Activated CD8-positive, alpha-beta memory T cell treated with anti-CD3 and anti-CD28 coated beads for 24 hours (primary cell): ENCODE data around the gene AHNAK.
"Not testable (repeated sequence)": the region's sequence is repeated elsewhere in the genome, so short reads cannot be mapped to it uniquely, and the experiment has no call there.

ENCODE experiments used
- DNase-seq: peaks from one replicate; pipeline ENCODE4 v3.0.0-alpha.2; 2020

Gene AHNAK

DNA sequence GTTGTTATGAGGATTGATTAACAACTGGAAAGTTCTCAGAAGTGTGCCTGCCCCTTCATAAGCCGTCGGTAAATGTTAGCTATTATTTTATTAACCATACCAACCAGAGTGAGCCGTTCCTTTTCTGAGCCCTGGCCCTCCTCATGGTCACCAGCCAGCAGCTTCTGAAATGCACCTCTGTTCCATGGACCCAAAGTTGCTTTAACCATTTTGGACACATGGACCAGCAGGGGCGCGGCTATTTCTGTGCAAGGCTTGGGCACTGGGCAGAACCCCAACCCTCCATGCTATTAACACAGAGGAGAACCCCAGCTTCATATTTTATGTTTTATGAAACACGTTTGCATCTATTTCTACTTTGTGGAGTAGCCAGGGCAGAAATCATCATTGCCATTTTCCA lies 146.3 kb downstream of the AHNAK start:
- DNase-seq: no peak

DNA sequence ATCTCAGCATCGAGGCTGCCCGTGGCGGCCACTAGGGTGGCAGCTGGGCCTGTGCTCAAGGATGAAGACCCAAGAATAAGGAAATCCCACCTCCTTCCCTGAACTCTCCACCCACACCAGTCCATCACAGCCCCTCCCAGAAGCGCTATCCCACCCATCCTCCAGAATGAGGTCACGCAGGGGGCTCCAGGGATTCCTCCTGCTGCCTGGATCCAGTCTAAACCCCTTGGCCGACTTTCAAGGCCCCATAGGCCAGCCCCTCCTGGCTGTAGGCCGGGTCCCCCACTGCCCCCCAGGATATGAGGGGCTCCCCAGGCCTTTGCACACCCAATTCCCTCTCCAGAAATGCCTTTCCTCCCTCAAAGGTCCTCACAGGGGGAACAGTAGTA lies 146.7 kb downstream of the AHNAK start:
- no peak for DNase-seq

GRCh38 chr11:62399172-62399877 lies 147.3 kb downstream of the AHNAK start:
- no peak for DNase-seq

DNA sequence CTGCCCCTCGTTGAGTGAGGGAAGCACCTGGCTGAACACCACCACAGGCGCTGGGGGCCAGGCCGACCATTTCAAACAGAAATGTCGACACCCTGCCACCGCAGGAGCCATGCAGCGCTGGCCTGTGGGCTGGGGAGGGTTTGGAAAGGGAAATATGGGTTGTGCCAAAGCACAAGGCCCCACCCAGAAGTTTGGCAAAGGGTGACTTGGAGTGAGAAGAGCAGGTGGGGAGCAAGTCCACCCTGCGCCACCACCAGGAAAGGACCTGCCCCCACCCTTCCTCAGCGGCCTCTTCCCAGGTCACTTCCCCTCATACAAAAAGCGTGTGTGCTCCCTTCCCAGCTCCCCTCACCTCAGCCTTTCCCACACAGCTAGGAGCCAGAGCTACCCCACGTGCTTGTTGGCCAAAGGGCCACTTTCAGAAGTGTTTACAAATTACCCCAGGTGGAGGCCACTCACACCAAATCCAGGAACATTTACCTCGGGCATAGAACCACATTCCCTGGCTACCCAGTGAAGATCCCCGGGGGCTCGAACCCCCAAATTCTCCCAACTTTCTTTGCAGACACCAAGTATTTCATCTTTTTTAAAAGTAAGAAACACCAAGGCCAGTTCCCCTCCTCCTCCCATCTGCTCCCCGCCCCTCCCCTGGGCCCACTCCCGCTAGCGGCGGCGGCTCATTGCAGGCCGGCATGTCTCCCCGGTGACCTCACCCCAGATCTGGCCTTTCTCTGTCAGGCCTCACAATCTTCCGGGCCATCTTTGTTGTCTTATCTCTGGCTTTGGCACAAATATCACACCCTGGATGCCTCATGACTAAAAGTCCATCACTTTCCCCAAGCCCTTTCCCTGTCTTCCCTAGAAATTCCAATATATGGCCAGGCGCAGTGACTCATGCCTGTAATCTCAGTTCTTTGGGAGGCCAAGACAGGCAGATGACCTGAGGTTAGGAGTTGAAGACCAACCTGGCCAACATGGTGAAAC lies 148.3 kb downstream of the AHNAK start:
- DNase-seq: no peak

DNA sequence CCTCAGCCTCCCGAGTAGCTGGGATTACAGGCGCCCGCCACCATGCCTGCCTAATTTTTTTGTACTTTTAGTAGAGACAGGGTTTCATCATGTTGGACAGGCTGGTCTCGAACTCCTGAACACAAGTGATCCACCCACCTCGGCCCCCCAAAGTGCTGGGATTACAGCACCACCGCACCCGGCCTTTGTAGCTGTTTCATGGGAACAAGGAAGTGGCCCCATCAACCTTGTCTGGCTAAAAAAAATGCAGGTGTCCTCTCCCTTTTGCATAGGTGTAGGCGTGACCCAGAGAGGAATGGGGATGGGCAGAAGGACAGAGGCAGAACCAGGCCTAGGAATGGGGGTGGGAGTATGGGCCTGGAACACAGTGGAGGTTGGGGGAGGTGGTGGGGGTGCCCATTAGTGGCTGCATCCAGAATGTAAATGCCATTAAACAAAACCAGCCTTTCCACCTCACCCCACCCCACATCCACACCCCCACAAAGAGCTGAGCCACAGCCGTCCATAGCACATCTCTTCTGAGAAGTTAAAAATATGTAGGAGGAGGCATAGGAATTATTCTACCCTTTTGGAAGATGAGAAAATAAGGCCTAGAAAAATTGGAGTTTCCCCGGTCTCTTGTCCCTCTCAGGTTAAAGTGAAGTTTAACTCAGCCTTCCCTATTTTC lies 150.6 kb downstream of the AHNAK start:
- no peak for DNase-seq

DNA sequence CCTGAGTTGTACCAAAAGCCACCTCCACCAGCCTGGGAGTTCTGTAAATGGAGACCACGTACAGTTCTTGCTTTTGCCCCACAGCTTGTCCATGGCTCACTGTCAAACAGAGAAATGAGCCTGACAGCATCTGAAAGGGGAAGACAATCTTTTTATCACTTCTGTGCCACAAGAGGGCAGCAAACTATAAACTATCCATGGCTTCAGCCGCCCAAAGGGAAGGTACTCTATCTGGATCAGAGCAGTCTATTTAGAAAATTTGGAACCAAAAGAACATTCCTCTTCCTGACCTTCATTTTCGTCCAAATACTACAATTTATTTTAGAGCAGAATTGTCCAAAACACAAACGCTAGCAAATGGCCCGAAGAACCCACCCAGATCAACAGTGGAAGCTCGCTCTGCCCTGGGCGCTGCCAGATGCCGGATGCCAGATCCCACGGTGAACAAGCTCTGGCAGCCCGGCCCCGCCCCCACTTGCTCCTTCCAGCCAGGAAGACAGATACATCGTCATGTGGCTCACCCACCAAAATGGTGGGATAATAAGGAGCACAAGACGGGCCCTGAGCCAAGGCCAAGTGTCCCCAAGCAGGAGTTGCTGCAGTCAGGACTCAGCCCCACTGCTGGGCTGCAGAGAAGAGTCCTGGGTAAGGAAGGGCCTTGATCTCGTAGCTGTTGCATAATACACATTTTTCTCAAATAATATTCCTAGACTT lies 151.6 kb downstream of the AHNAK start:
- DNase-seq: peak; percentile 64

DNA sequence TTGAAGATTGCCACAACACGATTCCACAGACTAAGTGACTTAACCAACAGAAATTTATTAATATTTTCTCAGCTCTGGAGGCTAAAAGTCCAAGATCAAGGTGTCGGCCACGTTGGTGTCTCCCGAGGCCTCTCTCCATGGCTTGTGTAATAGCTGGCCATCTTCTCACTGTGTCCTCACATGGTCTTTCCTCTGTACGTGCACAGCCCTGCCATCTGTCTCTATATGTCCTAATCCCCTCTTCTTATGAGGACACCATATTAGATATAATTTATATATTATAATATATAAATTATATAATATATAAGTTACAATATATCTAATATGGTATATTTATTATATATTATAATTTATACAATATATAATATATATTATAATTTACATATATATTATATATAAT lies 152.9 kb downstream of the AHNAK start:
- no peak for DNase-seq

DNA sequence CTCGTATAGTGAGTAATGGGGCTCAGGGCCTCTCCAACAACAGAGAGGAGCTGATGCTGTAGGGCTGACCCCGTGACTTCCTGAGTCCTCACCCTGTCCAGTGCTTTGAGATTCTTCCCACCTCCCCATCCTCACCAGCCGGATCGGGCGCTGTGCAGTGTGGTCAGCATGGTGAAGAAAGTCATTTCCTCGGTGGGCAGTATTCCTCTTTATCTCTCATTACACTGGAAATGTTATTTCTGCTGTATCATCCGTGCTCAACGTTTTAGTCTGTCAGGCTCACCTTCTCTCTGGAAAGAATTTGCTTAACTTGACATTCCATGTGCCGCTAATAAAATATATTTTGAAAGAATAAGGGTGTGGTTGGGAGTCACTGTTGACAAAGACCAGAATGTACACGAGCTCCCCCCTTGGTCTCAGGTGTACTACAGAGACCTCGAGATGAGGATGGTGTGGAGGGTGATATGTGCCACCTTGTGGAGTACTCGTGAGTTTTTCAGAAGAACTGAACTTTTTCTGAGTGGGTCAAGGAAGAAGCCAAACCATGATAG lies 153.5 kb downstream of the AHNAK start:
- DNase-seq: no peak

- no peak for DNase-seq
Observed at GRCh38 chr11:62392506-62392905, 154.1 kb downstream of the AHNAK start.

GRCh38 chr11:62391642-62392425 lies 154.8 kb downstream of the AHNAK start:
- no peak for DNase-seq

DNA sequence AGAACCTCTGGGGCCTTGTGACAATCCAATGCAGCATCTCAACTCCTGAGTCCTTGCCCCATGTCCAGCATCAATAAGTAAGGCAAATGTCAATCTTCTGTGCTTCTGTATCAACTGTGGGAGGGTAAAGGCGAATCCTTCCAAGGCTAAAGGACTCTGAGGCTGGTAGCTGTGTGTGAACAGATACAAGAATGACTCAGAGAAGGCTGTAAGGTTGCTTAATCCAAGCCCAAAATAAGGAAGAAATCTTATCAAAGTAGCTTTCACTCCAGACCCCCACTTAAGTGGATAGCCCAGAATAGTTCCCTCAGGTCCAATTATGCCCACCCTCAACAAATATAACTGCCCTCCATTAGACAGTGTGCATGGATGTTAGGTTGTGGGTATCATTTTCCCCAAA lies 155.9 kb downstream of the AHNAK start:
- DNase-seq: no peak

- no peak for DNase-seq
Observed at GRCh38 chr11:62390237-62390636, 156.4 kb downstream of the AHNAK start.

DNA sequence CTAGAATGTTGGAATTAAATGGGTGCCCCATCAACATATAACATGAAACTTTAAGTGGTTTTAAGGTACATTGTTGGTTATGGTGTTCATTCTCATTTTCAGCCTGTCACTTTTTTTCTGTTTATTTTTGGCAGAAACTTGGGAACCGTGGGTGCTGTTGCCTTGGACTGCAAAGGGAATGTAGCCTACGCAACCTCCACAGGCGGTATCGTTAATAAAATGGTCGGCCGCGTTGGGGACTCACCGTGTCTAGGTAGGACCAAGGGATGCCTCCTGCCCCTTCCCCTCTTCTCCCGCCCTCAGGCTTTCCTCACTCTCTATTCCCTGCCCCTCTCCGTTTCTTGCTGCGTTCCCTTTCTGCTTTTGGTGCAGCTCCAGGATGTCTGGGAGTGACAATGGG lies 157.6 kb downstream of the AHNAK start:
- no peak for DNase-seq

- no peak for DNase-seq
Observed at GRCh38 chr11:62387381-62387780, 159.2 kb downstream of the AHNAK start.

GRCh38 chr11:62386083-62386482 lies 160.5 kb downstream of the AHNAK start:
- not testable (repeated sequence) for DNase-seq

- DNase-seq: no peak
Observed at GRCh38 chr11:62383822-62384221, 162.8 kb downstream of the AHNAK start.
